ENCODE data around the gene ZNF653. TPM values are rescaled to one million over a fixed set of nuclear protein-coding genes. Genes with fewer than 3 reads are reported as not detected.

ZNF653 gene
- total RNA-seq, 2 experiments from 2014 or later = 14.1 to 21.5 TPM

DNA sequence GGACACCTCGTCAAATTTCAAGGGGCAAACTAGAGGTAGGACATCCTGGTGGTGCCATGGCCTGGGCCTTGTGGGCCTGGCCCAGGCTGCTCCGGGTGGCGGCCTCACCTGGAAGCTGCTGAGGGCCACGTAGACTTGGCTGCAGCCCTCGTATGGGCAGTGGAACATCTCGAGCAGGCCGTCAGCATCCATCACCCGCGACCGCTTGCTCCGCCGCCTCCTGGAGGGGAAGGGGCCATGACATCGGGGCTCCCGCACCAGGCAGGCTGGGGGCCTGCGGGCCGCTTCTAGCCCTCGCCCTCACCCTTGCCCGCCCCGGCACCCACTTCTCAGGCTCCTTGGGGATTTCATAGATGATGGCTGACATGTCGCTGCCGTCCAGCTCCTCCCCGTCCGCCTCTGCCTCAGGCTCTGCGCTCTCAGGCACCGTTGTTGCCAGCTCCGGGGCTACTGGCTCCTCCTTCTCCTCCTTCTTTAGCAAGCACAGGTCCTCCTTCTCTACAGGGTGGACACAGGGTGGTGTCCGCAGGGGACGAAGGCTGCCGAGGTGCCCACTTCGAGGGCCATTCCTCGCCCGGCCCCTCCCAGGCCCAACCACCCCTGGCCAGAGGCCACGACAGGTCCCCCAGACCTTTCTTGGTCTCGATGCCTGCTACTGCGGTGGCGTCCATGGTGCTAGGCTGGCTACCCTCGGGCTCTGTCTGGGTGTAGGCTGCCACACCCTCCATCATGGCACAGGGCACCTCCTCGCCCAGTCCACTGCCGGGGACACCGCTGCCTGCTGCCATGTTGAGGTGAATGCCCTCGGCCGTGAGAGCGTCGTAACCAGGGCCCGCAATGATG, 18.8 kb downstream of the ZNF653 start:
- no TSS peak for BruUV-seq (replicated peaks)
- no peak overlapping the region for H3K4me2 ChIP-seq (ENCODE audit: low read length)
- H3K4me1 ChIP-seq (ENCODE audit: insufficient read depth, low read length, poor library complexity, severe bottlenecking) = peaks cover 14% of the 10 kb centered on the region
- no peaks in the 10 kb centered on the region for H3K79me2 ChIP-seq (ENCODE audit: insufficient read depth, low read depth, low read length)
- TF ChIP-seq EZH2phosphoT487 (IDR thresholded peaks at IDR 0.05; ENCODE audit: borderline replicate concordance, low read depth, low read length) = no peak
- TF ChIP-seq CTCF (conservative IDR thresholded peaks at IDR 0.05; ENCODE audit: low read length) = no peak
- intact Hi-C loops (cut with micrococcal nuclease; ENCODE audit: unreplicated experiment) = no loop called here
- no peak overlapping the region for H2AFZ ChIP-seq (ENCODE audit: low read length)
- ChIA-PET CTCF (ENCODE audit: unreplicated experiment) (no interaction called here), POLR2A (no interaction called here)
- H3K9me2 ChIP-seq (ENCODE audit: insufficient read depth, low read length) = no peaks in the 10 kb centered on the region
- H3K27ac ChIP-seq (ENCODE audit: low read depth, low read length, poor library complexity, severe bottlenecking) = no peak overlapping the region
- no peak for DNase-seq (ENCODE audit: low spot score)
- no peak overlapping the region for H3K4me3 ChIP-seq (ENCODE audit: low read depth, low read length, poor library complexity, severe bottlenecking)
- H4K20me1 ChIP-seq (ENCODE audit: insufficient read depth, low read length) = no peaks in the 10 kb centered on the region
- no peaks in the 10 kb centered on the region for H3K9me3 ChIP-seq (ENCODE audit: low read length)
- peaks cover 14% of the 10 kb centered on the region for H3K36me3 ChIP-seq (ENCODE audit: insufficient read depth, low read length)

GRCh38 chr19:11485245-11485837, 20.3 kb downstream of the ZNF653 start:
- TF ChIP-seq CTCF (conservative IDR thresholded peaks at IDR 0.05; ENCODE audit: low read length) = no peak
- no peak for TF ChIP-seq EZH2phosphoT487 (IDR thresholded peaks at IDR 0.05; ENCODE audit: borderline replicate concordance, low read depth, low read length)
- Histone ChIP-seq H4K20me1 (ENCODE audit: insufficient read depth, low read length) (no peaks in the 10 kb centered on the region), H2AFZ (ENCODE audit: low read length) (no peak overlapping the region), H3K4me2 (ENCODE audit: low read length) (no peak overlapping the region), H3K27ac (ENCODE audit: low read depth, low read length, poor library complexity, severe bottlenecking) (no peak overlapping the region), H3K4me1 (ENCODE audit: insufficient read depth, low read length, poor library complexity, severe bottlenecking) (peaks cover 23% of the 10 kb centered on the region), H3K79me2 (ENCODE audit: insufficient read depth, low read depth, low read length) (no peaks in the 10 kb centered on the region), H3K9me3 (ENCODE audit: low read length) (no peaks in the 10 kb centered on the region), H3K4me3 (ENCODE audit: low read depth, low read length, poor library complexity, severe bottlenecking) (no peak overlapping the region), H3K9me2 (ENCODE audit: insufficient read depth, low read length) (no peaks in the 10 kb centered on the region), H3K36me3 (ENCODE audit: insufficient read depth, low read length) (peaks cover 14% of the 10 kb centered on the region)
- BruUV-seq (replicated peaks) = no TSS peak
- POLR2A ChIA-PET = interaction anchor here (1.2 kb wide), 1 partner anchor 104 kb away, joined by 4 read pairs; no protein-coding TSS in a partner anchor
- intact Hi-C loops (cut with micrococcal nuclease; ENCODE audit: unreplicated experiment) = no loop called here
- DNase-seq (ENCODE audit: low spot score) = no peak
- CTCF ChIA-PET (ENCODE audit: unreplicated experiment) = no interaction called here

Data from OCI-LY7 (cell line).